HG03025 (cell line): Measurements from ENCODE around the gene IGSF9B.

Experiments
- ATAC-seq: cut with Tn5 transposase; IDR thresholded peaks from one replicate; pipeline ENCODE4 v1.9.1; 2021; ENCODE audit warnings: mild to moderate bottlenecking, moderate library complexity; ENCODE audit not compliant: unreplicated experiment, low FRiP score

The IGSF9B gene

GRCh38 chr11:133887692-133888332 lies 69.0 kb downstream of the IGSF9B start:
- no peak for ATAC-seq

GRCh38 chr11:133886029-133886428 lies 70.7 kb downstream of the IGSF9B start:
- no peak for ATAC-seq

DNA sequence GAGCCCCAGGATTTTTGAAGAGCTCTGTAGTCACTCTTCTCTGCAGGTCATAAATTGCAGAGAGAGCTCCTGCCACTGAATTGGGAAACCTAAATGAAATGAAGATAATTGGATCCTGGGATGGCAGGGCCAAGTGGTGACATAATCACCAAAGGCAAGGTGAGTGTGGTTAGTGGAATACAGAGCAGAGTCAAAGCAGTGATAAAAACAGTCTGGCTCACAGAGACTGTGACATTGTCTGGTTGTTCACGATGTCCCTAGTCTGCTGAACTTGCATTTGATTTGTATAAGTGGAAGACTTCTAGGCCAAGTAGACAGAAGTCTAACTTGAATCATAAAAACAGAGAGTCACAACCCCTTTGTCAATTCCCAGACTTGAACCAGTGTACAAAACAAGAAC lies 84.6 kb downstream of the IGSF9B start:
- no peak for ATAC-seq

DNA sequence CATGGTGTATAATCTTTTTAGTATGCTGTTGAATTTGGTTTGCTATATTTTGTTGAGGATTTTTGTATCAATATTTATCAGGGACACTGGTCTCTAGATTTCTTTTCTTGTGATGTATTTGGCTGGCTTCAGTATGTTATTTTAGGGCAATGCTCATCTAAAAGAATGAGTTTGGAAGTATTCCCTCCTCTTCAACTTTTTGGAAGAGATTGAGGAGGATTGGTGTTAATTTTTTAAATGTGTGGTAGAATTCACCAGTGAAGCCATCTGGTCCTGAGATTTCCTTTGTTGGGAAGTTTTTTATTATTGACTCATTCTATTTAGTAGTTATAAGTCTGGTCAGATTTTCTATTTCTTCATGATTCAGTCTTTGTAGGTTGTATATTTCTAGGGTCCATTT lies 89.3 kb downstream of the IGSF9B start:
- ATAC-seq = no peak

GRCh38 chr11:133865466-133865865 lies 91.3 kb downstream of the IGSF9B start:
- no peak for ATAC-seq

DNA sequence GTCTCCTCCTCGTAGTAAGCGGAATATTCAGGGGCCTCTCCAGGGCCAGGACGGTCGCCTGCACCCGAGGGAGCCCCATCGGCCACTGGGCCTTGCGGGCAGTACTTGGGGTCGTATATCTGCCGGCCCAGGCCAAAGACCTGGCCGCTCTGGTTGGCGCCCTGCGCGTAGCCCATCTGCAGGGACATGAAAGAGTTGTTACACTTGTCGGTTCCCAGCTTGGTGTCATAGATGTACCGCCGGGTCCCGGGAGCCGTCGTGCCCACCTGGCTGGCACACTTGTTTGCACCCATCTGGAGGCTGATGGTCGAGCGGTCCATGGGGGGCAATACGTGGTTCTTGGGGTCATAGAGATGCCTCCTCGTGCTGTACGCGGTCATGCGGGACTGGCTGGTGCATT lies 92.0 kb downstream of the IGSF9B start:
- no peak for ATAC-seq

DNA sequence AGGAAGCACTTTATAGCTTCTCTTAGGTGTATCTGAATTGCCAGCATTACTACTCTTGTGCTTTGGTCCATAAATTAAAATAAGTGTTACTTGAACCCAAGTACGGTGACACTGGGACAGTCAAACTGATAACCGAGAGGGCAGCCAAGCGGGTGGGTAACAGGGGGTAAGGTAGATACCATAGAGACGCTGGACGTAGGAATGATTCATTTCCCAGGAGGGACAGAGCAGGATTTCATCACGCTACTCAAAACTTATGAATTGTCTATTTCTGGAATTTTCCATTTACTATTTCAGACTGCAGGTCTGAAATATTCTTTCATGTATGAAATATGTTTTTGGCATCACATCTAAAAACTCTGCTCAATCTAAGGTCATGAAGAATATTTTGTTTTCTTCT lies 96.6 kb downstream of the IGSF9B start:
- ATAC-seq = no peak
